Loucy (cell line): ENCODE data around the gene ACOXL.

Experiments used
- CTCF ChIP-seq: fragments of 200-600 bp; sonication (generic); conservative IDR thresholded peaks from 2 replicates; pipeline ENCODE4 v1.5.1; 2014; ENCODE audit warnings: mild to moderate bottlenecking, antibody characterized with exemption, low read length
- EZH2phosphoT487 ChIP-seq: fragments of 200-600 bp; IDR thresholded peaks from 2 replicates; pipeline ENCODE4 v1.6.1; 2018; ENCODE audit warnings: antibody characterized with exemption, mild to moderate bottlenecking, moderate library complexity, borderline replicate concordance

- TF ChIP-seq CTCF (no peak), EZH2phosphoT487 (no peak)
Observed at GRCh38 chr2:111057721-111058120, 325.3 kb downstream of the ACOXL start.
